GM23248 (cell line): Measurements from ENCODE around the gene PPP6R3. TPM values are rescaled to one million over a fixed set of nuclear protein-coding genes. Genes with fewer than 3 reads are reported as not detected.

Source experiments
- DNase-seq: peaks from one replicate; pipeline ENCODE4 v3.0.0-alpha.2; 2015
- H2AFZ ChIP-seq: fragments of 200-600 bp; sonication (generic); 2 replicates; pipeline ENCODE4 v1.6.1; 2016; ENCODE audit warnings: antibody characterized with exemption
- H3F3A ChIP-seq: fragments of 200-600 bp; sonication (generic); 2 replicates; pipeline ENCODE4 v1.6.1; 2016; ENCODE audit warnings: mild to moderate bottlenecking, antibody characterized with exemption, mixed run types; ENCODE audit not compliant: insufficient read depth
- H3K27ac ChIP-seq: fragments of 200-600 bp; sonication (generic); 2 replicates; pipeline ENCODE4 v1.5.1; 2016; ENCODE audit warnings: mild to moderate bottlenecking
- H3K27me3 ChIP-seq: fragments of 200-600 bp; sonication (generic); replicated peaks from 2 replicates; pipeline ENCODE4 v1.6.1; 2016; ENCODE audit warnings: mild to moderate bottlenecking; ENCODE audit not compliant: insufficient read depth
- H3K36me3 ChIP-seq: fragments of 200-600 bp; sonication (generic); 2 replicates; pipeline ENCODE4 v1.6.1; 2016; ENCODE audit warnings: low read depth, mild to moderate bottlenecking
- H3K4me1 ChIP-seq: fragments of 200-600 bp; sonication (generic); 2 replicates; pipeline ENCODE4 v1.6.1; 2016; ENCODE audit warnings: mild to moderate bottlenecking; ENCODE audit not compliant: insufficient read depth
- H3K4me2 ChIP-seq: fragments of 200-600 bp; sonication (generic); one replicate; pipeline ENCODE4 v1.6.1; 2016; ENCODE audit warnings: mild to moderate bottlenecking; ENCODE audit not compliant: unreplicated experiment
- H3K4me3 ChIP-seq: fragments of 200-600 bp; sonication (generic); 2 replicates; pipeline ENCODE4 v1.5.1; 2016; ENCODE audit warnings: mild to moderate bottlenecking
- H3K79me2 ChIP-seq: fragments of 200-600 bp; sonication (generic); 2 replicates; pipeline ENCODE4 v1.6.1; 2016; ENCODE audit warnings: mild to moderate bottlenecking; ENCODE audit not compliant: insufficient read depth
- H3K9ac ChIP-seq: fragments of 200-600 bp; sonication (generic); 2 replicates; pipeline ENCODE4 v1.6.1; 2016; ENCODE audit warnings: mild to moderate bottlenecking
- H3K9me2 ChIP-seq: fragments of 200-600 bp; sonication (generic); 2 replicates; pipeline ENCODE4 v1.6.1; 2016; ENCODE audit warnings: mixed run types, mild to moderate bottlenecking, moderate library complexity; ENCODE audit not compliant: insufficient read depth
- H3K9me3 ChIP-seq: fragments of 200-600 bp; sonication (generic); one replicate; pipeline ENCODE4 v1.6.1; 2017; ENCODE audit warnings: low read depth
- H4K20me1 ChIP-seq: fragments of 200-600 bp; sonication (generic); 2 replicates; pipeline ENCODE4 v1.6.0; 2016; ENCODE audit not compliant: insufficient read depth
- EZH2 ChIP-seq: fragments of 200-600 bp; sonication (generic); IDR thresholded peaks from 2 replicates; pipeline ENCODE4 v1.6.1; 2018; ENCODE audit warnings: antibody characterized with exemption, mild to moderate bottlenecking; ENCODE audit not compliant: insufficient read depth, poor library complexity, severe bottlenecking
- EZH2phosphoT487 ChIP-seq: fragments of 200-600 bp; sonication (generic); IDR thresholded peaks from 2 replicates; pipeline ENCODE4 v1.6.1; 2018; ENCODE audit warnings: antibody characterized with exemption, moderate library complexity, mild to moderate bottlenecking, low read depth; ENCODE audit not compliant: insufficient read depth
- WGBS, 2 experiments: methylation state at CpG; one replicate each; pipeline ENCODE4 v1.1.6; 2015 to 2017; ENCODE audit warnings: low lambda C conversion rate in 2 of 2, low coverage in 1 of 2; ENCODE audit errors: missing lambda C conversion rate in 2 of 2; 5-methylcytosine and 5-hydroxymethylcytosine counted together
- in situ Hi-C: fragments of 300-500 bp; cut with MboI; formaldehyde crosslinking; loops from 2 replicates; pipeline ENCODE4 v1.15.0; 2020
- polyA plus RNA-seq: library from polyadenylated mRNA; unstranded; fragments of >200 nt; fragmentation: Nextera tagmentation; extraction: Ambion mirVana; gene quantifications from 2 replicates; pipeline ENCODE4 v1.2.1, GENCODE V29; 2016
- total RNA-seq: library from RNA; depleted of rRNA; stranded (reverse); fragments of >200 nt; shearing (Covaris generic); gene quantifications from 2 replicates; pipeline ENCODE4 v1.2.3, GENCODE V29; 2014

The PPP6R3 gene
- total and polyA plus RNA-seq, 2 experiments from 2014 or later, result 47.5 to 96.0 TPM

GRCh38 chr11:68549789-68550484 lies 89.4 kb downstream of the PPP6R3 start:
- H3K4me3 ChIP-seq, result no peak overlapping the region
- peaks cover 100% of the 10 kb centered on the region for H3K79me2 ChIP-seq
- DNase-seq, result peak; percentile 55
- no peaks in the 10 kb centered on the region for H3K9me3 ChIP-seq
- in situ Hi-C loops, result no loop called here
- H3F3A ChIP-seq, result peaks cover 20% of the 10 kb centered on the region
- peaks cover 29% of the 10 kb centered on the region; the same call in 1 of the 2 replicates for H3K36me3 ChIP-seq
- no peak overlapping the region for H2AFZ ChIP-seq
- peak overlapping the region; percentile 9 for H3K9ac ChIP-seq
- peak overlapping the region; percentile 45 for H3K27ac ChIP-seq
- peaks cover 24% of the 10 kb centered on the region for H3K4me1 ChIP-seq
- H4K20me1 ChIP-seq, result no peaks in the 10 kb centered on the region
- no peaks in the 10 kb centered on the region for H3K9me2 ChIP-seq
- WGBS, 2 experiments, result 68 to 70% methylated on average over 11 of the region's 11 CpGs
- peak overlapping the region; percentile 27 for H3K4me2 ChIP-seq
- no peaks in the 10 kb centered on the region for H3K27me3 ChIP-seq
- TF ChIP-seq EZH2 (no peak), EZH2phosphoT487 (no peak)

- in situ Hi-C loops, result no loop called here
- Histone ChIP-seq H3K27me3 (no peaks in the 10 kb centered on the region), H3K9ac (peak overlapping the region; percentile 9), H3K36me3 (peaks cover 24% of the 10 kb centered on the region; the same call in 1 of the 2 replicates), H2AFZ (no peak overlapping the region), H3K27ac (peak overlapping the region; percentile 45), H3K4me3 (no peak overlapping the region), H4K20me1 (no peaks in the 10 kb centered on the region), H3K4me2 (peak overlapping the region; percentile 27), H3K9me3 (no peaks in the 10 kb centered on the region), H3K9me2 (no peaks in the 10 kb centered on the region), H3K79me2 (peaks cover 100% of the 10 kb centered on the region), H3F3A (peaks cover 20% of the 10 kb centered on the region), H3K4me1 (peaks cover 24% of the 10 kb centered on the region)
- DNase-seq, result peak; percentile 63
- WGBS, 2 experiments, result 25 to 33% methylated on average over 4 of the region's 4 CpGs
- no peak for TF ChIP-seq EZH2phosphoT487
- no peak for TF ChIP-seq EZH2
Observed at GRCh38 chr11:68550485-68550817, 89.9 kb downstream of the PPP6R3 start.

GRCh38 chr11:68551223-68551622 lies 90.7 kb downstream of the PPP6R3 start:
- H3K9me2 ChIP-seq, result no peaks in the 10 kb centered on the region
- H3K27me3 ChIP-seq, result no peaks in the 10 kb centered on the region
- peaks cover 24% of the 10 kb centered on the region for H3K4me1 ChIP-seq
- no peak for TF ChIP-seq EZH2
- no peak for TF ChIP-seq EZH2phosphoT487
- H2AFZ ChIP-seq, result no peak overlapping the region
- H3K9me3 ChIP-seq, result no peaks in the 10 kb centered on the region
- in situ Hi-C loops, result no loop called here
- H3K9ac ChIP-seq, result no peak overlapping the region
- H4K20me1 ChIP-seq, result no peaks in the 10 kb centered on the region
- H3K4me2 ChIP-seq, result no peak overlapping the region
- peaks cover 98% of the 10 kb centered on the region for H3K79me2 ChIP-seq
- WGBS, 2 experiments, result 98% methylated on average over 7 of the region's 7 CpGs
- H3F3A ChIP-seq, result peaks cover 20% of the 10 kb centered on the region
- H3K27ac ChIP-seq, result no peak overlapping the region; the same call in 1 of the 2 replicates
- peak; percentile 7 for DNase-seq
- no peak overlapping the region for H3K4me3 ChIP-seq
- H3K36me3 ChIP-seq, result peaks cover 19% of the 10 kb centered on the region; the same call in 1 of the 2 replicates

- Histone ChIP-seq H2AFZ (no peak overlapping the region), H3K36me3 (peaks cover 19% of the 10 kb centered on the region; the same call in 1 of the 2 replicates), H3K4me3 (no peak overlapping the region), H3K9ac (no peak overlapping the region), H3K27me3 (no peaks in the 10 kb centered on the region), H3K4me1 (peaks cover 19% of the 10 kb centered on the region), H3K4me2 (no peak overlapping the region), H3K9me3 (no peaks in the 10 kb centered on the region), H4K20me1 (no peaks in the 10 kb centered on the region), H3K27ac (no peak overlapping the region), H3K79me2 (peaks cover 98% of the 10 kb centered on the region), H3F3A (peaks cover 20% of the 10 kb centered on the region), H3K9me2 (no peaks in the 10 kb centered on the region)
- TF ChIP-seq EZH2, result no peak
- TF ChIP-seq EZH2phosphoT487, result no peak
- WGBS, 2 experiments, result 94 to 97% methylated on average over 3 of the region's 3 CpGs
- in situ Hi-C loops, result no loop called here
- DNase-seq, result no peak
Observed at GRCh38 chr11:68551777-68552176, 91.2 kb downstream of the PPP6R3 start.
